Measurements from ENCODE around the gene ESCO1. TPM values are rescaled to one million over a fixed set of nuclear protein-coding genes. Genes with fewer than 3 reads are reported as not detected.

The ESCO1 gene
- polyA plus RNA-seq, 1 donor (not counting 4 experiments of a cell fraction or from before 2014, with no cell fraction given), result 12.1 TPM

DNA sequence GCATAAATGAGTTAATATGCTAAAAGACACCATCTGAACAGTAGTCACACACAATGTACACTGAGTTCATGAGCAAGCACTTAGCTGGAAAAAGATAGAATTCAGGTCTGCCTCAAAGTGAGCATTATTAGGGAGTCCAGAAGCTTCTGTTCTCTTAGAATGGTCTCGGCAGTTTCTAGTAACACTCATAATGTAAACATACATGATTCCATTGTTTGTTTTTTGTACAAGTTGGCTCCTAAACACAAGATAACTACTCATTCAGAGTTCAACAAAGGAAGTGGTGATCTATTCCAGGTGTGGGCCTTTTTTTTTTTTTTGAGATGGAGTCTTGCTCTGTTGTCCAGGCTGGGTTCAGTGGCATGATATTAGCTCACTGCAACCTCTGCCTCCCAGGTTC, 66.2 kb downstream of the ESCO1 start:
- no peaks in the 10 kb centered on the region for H3K79me2 ChIP-seq (ENCODE audit: control insufficient read depth, insufficient read depth, low read length)
- H4K20me1 ChIP-seq (ENCODE audit: control insufficient read depth, extremely low read depth, insufficient read depth, low read length), result no peaks in the 10 kb centered on the region
- dilution Hi-C loops (cut with MboI; ENCODE audit: extremely low pct_ligation_motif_present, low sequenced_read_pairs), result no loop called here
- H2AFZ ChIP-seq (ENCODE audit: control insufficient read depth, low read length), result no peak overlapping the region
- H3K4me2 ChIP-seq (ENCODE audit: control insufficient read depth, extremely low read depth, insufficient read depth, low read depth, low read length), result no peak overlapping the region
- no peak overlapping the region for H3K9ac ChIP-seq (ENCODE audit: control insufficient read depth, extremely low read depth, insufficient read depth, low read length)
- no peak overlapping the region for H3K4me3 ChIP-seq (ENCODE audit: control insufficient read depth in 2 of 3, extremely low read depth in 1 of 3, insufficient read depth in 2 of 3, low read depth in 1 of 3, low read length in 3 of 3)
- DNase-seq (ENCODE audit: low read depth, low spot score) (no peak), FAIRE-seq (no peak)
- TF ChIP-seq CTCF (optimal IDR thresholded peaks at IDR 0.05 in 1 of 3, IDR thresholded peaks at IDR 0.05 in 1 of 3, conservative IDR thresholded peaks at IDR 0.05 in 1 of 3; ENCODE audit: extremely low read depth in 1 of 3, insufficient read depth in 2 of 3, low read length in 3 of 3), result no peak
- no peak for TF ChIP-seq EZH2 (IDR thresholded peaks at IDR 0.05; ENCODE audit: low read length)
- no peaks in the 10 kb centered on the region for H3K27me3 ChIP-seq (ENCODE audit: control insufficient read depth, extremely low read depth, insufficient read depth, low read length)
- H3K27ac ChIP-seq (ENCODE audit: control insufficient read depth, insufficient read depth, low read length), result no peak overlapping the region
- H3K4me1 ChIP-seq (ENCODE audit: control insufficient read depth, extremely low read depth, insufficient read depth, low read length), result no peaks in the 10 kb centered on the region
- H3K9me3 ChIP-seq (ENCODE audit: control insufficient read depth, low read depth, low read length), result no peaks in the 10 kb centered on the region
- H3K36me3 ChIP-seq (ENCODE audit: control insufficient read depth in 2 of 2, extremely low read depth in 1 of 2, insufficient read depth in 2 of 2, low read length in 2 of 2), result peaks cover 4 to 9% of the 10 kb centered on the region in 2 experiments
- H3K9me1 ChIP-seq (ENCODE audit: control insufficient read depth, extremely low read depth, insufficient read depth, low read length), result no peaks in the 10 kb centered on the region

- FAIRE-seq (no peak), DNase-seq (ENCODE audit: low read depth, low spot score) (no peak)
- Histone ChIP-seq H3K9ac (ENCODE audit: control insufficient read depth, extremely low read depth, insufficient read depth, low read length) (no peak overlapping the region), H3K79me2 (ENCODE audit: control insufficient read depth, insufficient read depth, low read length) (no peaks in the 10 kb centered on the region), H3K36me3 (ENCODE audit: control insufficient read depth in 2 of 2, extremely low read depth in 1 of 2, insufficient read depth in 2 of 2, low read length in 2 of 2) (peaks cover 7 to 10% of the 10 kb centered on the region in 2 experiments), H3K27ac (ENCODE audit: control insufficient read depth, insufficient read depth, low read length) (no peak overlapping the region), H3K9me3 (ENCODE audit: control insufficient read depth, low read depth, low read length) (no peaks in the 10 kb centered on the region), H3K4me1 (ENCODE audit: control insufficient read depth, extremely low read depth, insufficient read depth, low read length) (no peaks in the 10 kb centered on the region), H3K27me3 (ENCODE audit: control insufficient read depth, extremely low read depth, insufficient read depth, low read length) (no peaks in the 10 kb centered on the region), H3K4me3 (ENCODE audit: control insufficient read depth in 2 of 3, extremely low read depth in 1 of 3, insufficient read depth in 2 of 3, low read depth in 1 of 3, low read length in 3 of 3) (no peak overlapping the region), H4K20me1 (ENCODE audit: control insufficient read depth, extremely low read depth, insufficient read depth, low read length) (no peaks in the 10 kb centered on the region), H3K4me2 (ENCODE audit: control insufficient read depth, extremely low read depth, insufficient read depth, low read depth, low read length) (no peak overlapping the region), H2AFZ (ENCODE audit: control insufficient read depth, low read length) (no peak overlapping the region), H3K9me1 (ENCODE audit: control insufficient read depth, extremely low read depth, insufficient read depth, low read length) (no peaks in the 10 kb centered on the region)
- dilution Hi-C loops (cut with MboI; ENCODE audit: extremely low pct_ligation_motif_present, low sequenced_read_pairs), result no loop called here
- TF ChIP-seq CTCF (optimal IDR thresholded peaks at IDR 0.05 in 1 of 3, IDR thresholded peaks at IDR 0.05 in 1 of 3, conservative IDR thresholded peaks at IDR 0.05 in 1 of 3; ENCODE audit: extremely low read depth in 1 of 3, insufficient read depth in 2 of 3, low read length in 3 of 3) (no peak), EZH2 (IDR thresholded peaks at IDR 0.05; ENCODE audit: low read length) (no peak)
These were observed 74.0 kb downstream of the ESCO1 start for GRCh38 chr18:21526463-21526862.
